ENCODE measurements around the gene MRLN.

- TF ChIP-seq CTCF (IDR thresholded peaks at IDR 0.05; ENCODE audit: insufficient read depth, low read length, poor library complexity, severe bottlenecking) (no peak), EZH2phosphoT487 (conservative IDR thresholded peaks at IDR 0.05; ENCODE audit: low read length) (no peak)
Observed at GRCh38 chr10:59735296-59735695, 18.0 kb downstream of the MRLN start.
